ENCODE results near the gene SH3GL3.

The SH3GL3 gene

DNA sequence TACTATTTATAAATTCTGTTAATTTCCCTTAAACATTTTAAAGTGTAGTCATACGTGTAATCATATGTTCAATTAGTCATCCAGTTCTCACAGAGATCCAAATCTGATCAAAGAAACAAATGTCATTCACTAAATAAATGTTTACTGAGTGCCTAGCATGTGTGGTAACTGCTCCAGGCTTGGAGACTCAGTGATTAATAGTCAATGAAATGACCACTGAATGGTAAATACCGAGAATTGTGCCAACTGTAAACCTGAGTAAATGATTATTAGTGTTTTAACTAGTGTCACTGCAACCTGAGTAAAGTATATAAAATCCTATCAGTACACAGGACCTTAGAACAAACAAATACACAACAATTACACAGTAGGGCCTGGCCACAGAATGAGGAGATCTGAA is 52.3 kb downstream of the SH3GL3 start:
- Histone ChIP-seq H3K27me3 (ENCODE audit: low read length) (no peaks in the 10 kb centered on the region), H3K4me2 (ENCODE audit: low read depth, low read length, poor library complexity, severe bottlenecking) (no peak overlapping the region)
- no peak for TF ChIP-seq EZH2phosphoT487 (conservative IDR thresholded peaks at IDR 0.05; ENCODE audit: low read length)
- TF ChIP-seq, protein P1, sequence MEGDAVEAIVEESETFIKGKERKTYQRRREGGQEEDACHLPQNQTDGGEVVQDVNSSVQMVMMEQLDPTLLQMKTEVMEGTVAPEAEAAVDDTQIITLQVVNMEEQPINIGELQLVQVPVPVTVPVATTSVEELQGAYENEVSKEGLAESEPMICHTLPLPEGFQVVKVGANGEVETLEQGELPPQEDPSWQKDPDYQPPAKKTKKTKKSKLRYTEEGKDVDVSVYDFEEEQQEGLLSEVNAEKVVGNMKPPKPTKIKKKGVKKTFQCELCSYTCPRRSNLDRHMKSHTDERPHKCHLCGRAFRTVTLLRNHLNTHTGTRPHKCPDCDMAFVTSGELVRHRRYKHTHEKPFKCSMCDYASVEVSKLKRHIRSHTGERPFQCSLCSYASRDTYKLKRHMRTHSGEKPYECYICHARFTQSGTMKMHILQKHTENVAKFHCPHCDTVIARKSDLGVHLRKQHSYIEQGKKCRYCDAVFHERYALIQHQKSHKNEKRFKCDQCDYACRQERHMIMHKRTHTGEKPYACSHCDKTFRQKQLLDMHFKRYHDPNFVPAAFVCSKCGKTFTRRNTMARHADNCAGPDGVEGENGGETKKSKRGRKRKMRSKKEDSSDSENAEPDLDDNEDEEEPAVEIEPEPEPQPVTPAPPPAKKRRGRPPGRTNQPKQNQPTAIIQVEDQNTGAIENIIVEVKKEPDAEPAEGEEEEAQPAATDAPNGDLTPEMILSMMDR (IDR thresholded peaks at IDR 0.05; ENCODE audit: insufficient read depth, low read length, poor library complexity, severe bottlenecking), result no peak

GRCh38 chr15:83503595-83504364 is 56.6 kb downstream of the SH3GL3 start:
- H3K9me3 ChIP-seq (ENCODE audit: insufficient read depth, low read length), result no peaks in the 10 kb centered on the region
- no peak overlapping the region for H3K4me2 ChIP-seq (ENCODE audit: low read depth, low read length, poor library complexity, severe bottlenecking)
- no peak overlapping the region for H2AFZ ChIP-seq (ENCODE audit: low read depth, low read length, severe bottlenecking)
- no peaks in the 10 kb centered on the region for H3F3A ChIP-seq (ENCODE audit: insufficient read depth)
- H3K27me3 ChIP-seq (ENCODE audit: low read length), result no peaks in the 10 kb centered on the region
- H4K20me1 ChIP-seq (ENCODE audit: low read depth, low read length), result no peaks in the 10 kb centered on the region
- no peak overlapping the region for H3K27ac ChIP-seq (ENCODE audit: low read depth, low read length)
- H3K79me2 ChIP-seq (ENCODE audit: insufficient read depth, low read length), result no peaks in the 10 kb centered on the region
- no peak overlapping the region for H3K9ac ChIP-seq (ENCODE audit: low read length)
- TF ChIP-seq, protein P1 (IDR thresholded peaks at IDR 0.05; ENCODE audit: insufficient read depth, low read length, poor library complexity, severe bottlenecking), result no peak
- no peak for TF ChIP-seq EZH2phosphoT487 (conservative IDR thresholded peaks at IDR 0.05; ENCODE audit: low read length)
- no peak overlapping the region for H3K4me3 ChIP-seq (ENCODE audit: insufficient read depth, low read length, poor library complexity, severe bottlenecking)
- H3K36me3 ChIP-seq (ENCODE audit: low read length), result no peaks in the 10 kb centered on the region
- no peaks in the 10 kb centered on the region for H3K9me2 ChIP-seq (replicated peaks; ENCODE audit: insufficient read depth, low read length)

More for the DNA sequence above, 52.3 kb downstream of the SH3GL3 start:
- no peaks in the 10 kb centered on the region for H3F3A ChIP-seq (ENCODE audit: insufficient read depth)
- no peaks in the 10 kb centered on the region for H3K79me2 ChIP-seq (ENCODE audit: insufficient read depth, low read length)
- no peak overlapping the region for H3K9ac ChIP-seq (ENCODE audit: low read length)
- H3K4me3 ChIP-seq (ENCODE audit: insufficient read depth, low read length, poor library complexity, severe bottlenecking), result no peak overlapping the region
- H2AFZ ChIP-seq (ENCODE audit: low read depth, low read length, severe bottlenecking), result no peak overlapping the region
- no peaks in the 10 kb centered on the region for H3K36me3 ChIP-seq (ENCODE audit: low read length)
- no peaks in the 10 kb centered on the region for H3K9me2 ChIP-seq (replicated peaks; ENCODE audit: insufficient read depth, low read length)
- no peaks in the 10 kb centered on the region for H4K20me1 ChIP-seq (ENCODE audit: low read depth, low read length)
- no peaks in the 10 kb centered on the region for H3K9me3 ChIP-seq (ENCODE audit: insufficient read depth, low read length)
- no peak overlapping the region for H3K27ac ChIP-seq (ENCODE audit: low read depth, low read length)

- H3K4me2 ChIP-seq (ENCODE audit: low read depth, low read length, poor library complexity, severe bottlenecking), result no peak overlapping the region
- no peaks in the 10 kb centered on the region for H3K27me3 ChIP-seq (ENCODE audit: low read length)
- no peaks in the 10 kb centered on the region for H3F3A ChIP-seq (ENCODE audit: insufficient read depth)
- H3K9me2 ChIP-seq (replicated peaks; ENCODE audit: insufficient read depth, low read length), result no peaks in the 10 kb centered on the region
- H2AFZ ChIP-seq (ENCODE audit: low read depth, low read length, severe bottlenecking), result no peak overlapping the region
- H3K36me3 ChIP-seq (ENCODE audit: low read length), result no peaks in the 10 kb centered on the region
- TF ChIP-seq, protein P1 (IDR thresholded peaks at IDR 0.05; ENCODE audit: insufficient read depth, low read length, poor library complexity, severe bottlenecking), result no peak
- no peak for TF ChIP-seq EZH2phosphoT487 (conservative IDR thresholded peaks at IDR 0.05; ENCODE audit: low read length)
- H3K9me3 ChIP-seq (ENCODE audit: insufficient read depth, low read length), result no peaks in the 10 kb centered on the region
- H3K27ac ChIP-seq (ENCODE audit: low read depth, low read length), result no peak overlapping the region
- H3K9ac ChIP-seq (ENCODE audit: low read length), result no peak overlapping the region
- H4K20me1 ChIP-seq (ENCODE audit: low read depth, low read length), result no peaks in the 10 kb centered on the region
- H3K4me3 ChIP-seq (ENCODE audit: insufficient read depth, low read length, poor library complexity, severe bottlenecking), result no peak overlapping the region
- H3K79me2 ChIP-seq (ENCODE audit: insufficient read depth, low read length), result no peaks in the 10 kb centered on the region
Observed at GRCh38 chr15:83504365-83504764, 57.2 kb downstream of the SH3GL3 start.

Data from SU-DHL-6 (cell line).